ENCODE results near the gene TEAD1.

GRCh38 chr11:12634329-12634728 is 39.9 kb upstream of the TEAD1 start:
- no peak for TF ChIP-seq POLR2AphosphoS5 (IDR thresholded peaks at IDR 0.05)
- no peak for TF ChIP-seq POLR2A (IDR thresholded peaks at IDR 0.05)
